ENCODE measurements around the gene FGF10.

FGF10 gene

GRCh38 chr5:44372028-44372427 is 17.2 kb downstream of the FGF10 start:
- ATAC-seq (no peak), DNase-seq (ENCODE audit: low spot score in 2 of 2) (no peak)
- no peak overlapping the region for H3K27ac Mint-ChIP-seq
- H3K4me3 Mint-ChIP-seq, result no peak overlapping the region
- no peaks in the 10 kb centered on the region for H3K4me1 Mint-ChIP-seq
- peaks cover 11% of the 10 kb centered on the region for H3K9me3 Mint-ChIP-seq
- H3K36me3 Mint-ChIP-seq, result no peaks in the 10 kb centered on the region

GRCh38 chr5:44367203-44367602 is 22.0 kb downstream of the FGF10 start:
- Mint-ChIP-seq H3K36me3 (no peaks in the 10 kb centered on the region), H3K27ac (no peak overlapping the region), H3K4me1 (no peaks in the 10 kb centered on the region), H3K4me3 (no peak overlapping the region), H3K9me3 (peaks cover 11% of the 10 kb centered on the region)
- no peak for DNase-seq (ENCODE audit: low spot score in 2 of 2)
- no peak for ATAC-seq

GRCh38 chr5:44365345-44365744 is 23.9 kb downstream of the FGF10 start:
- Mint-ChIP-seq H3K9me3 (peaks cover 11% of the 10 kb centered on the region), H3K4me3 (no peak overlapping the region), H3K27ac (no peak overlapping the region), H3K4me1 (no peaks in the 10 kb centered on the region), H3K36me3 (no peaks in the 10 kb centered on the region)
- ATAC-seq (no peak), DNase-seq (ENCODE audit: low spot score in 2 of 2) (no peak)

GRCh38 chr5:44364097-44364496 is 25.1 kb downstream of the FGF10 start:
- H3K4me1 Mint-ChIP-seq, result no peaks in the 10 kb centered on the region
- no peak for ATAC-seq
- H3K9me3 Mint-ChIP-seq, result peaks cover 11% of the 10 kb centered on the region
- no peak for DNase-seq (ENCODE audit: low spot score in 2 of 2)
- H3K27ac Mint-ChIP-seq, result no peak overlapping the region
- no peak overlapping the region for H3K4me3 Mint-ChIP-seq
- no peaks in the 10 kb centered on the region for H3K36me3 Mint-ChIP-seq

GRCh38 chr5:44361342-44362001 is 27.7 kb downstream of the FGF10 start:
- Mint-ChIP-seq H3K27ac (no peak overlapping the region), H3K4me1 (no peaks in the 10 kb centered on the region), H3K4me3 (no peak overlapping the region), H3K36me3 (no peaks in the 10 kb centered on the region), H3K9me3 (peaks cover 14% of the 10 kb centered on the region)
- DNase-seq (ENCODE audit: low spot score in 2 of 2), result no peak
- no peak for ATAC-seq

- no peak overlapping the region for H3K27ac Mint-ChIP-seq
- no peaks in the 10 kb centered on the region for H3K4me1 Mint-ChIP-seq
- H3K4me3 Mint-ChIP-seq, result no peak overlapping the region
These were observed 28.3 kb downstream of the FGF10 start for GRCh38 chr5:44360919-44361318.

GRCh38 chr5:44358421-44358820 is 30.8 kb downstream of the FGF10 start:
- Mint-ChIP-seq H3K9me3 (peaks cover 14% of the 10 kb centered on the region), H3K27ac (no peak overlapping the region), H3K4me1 (no peaks in the 10 kb centered on the region), H3K4me3 (no peak overlapping the region), H3K36me3 (no peaks in the 10 kb centered on the region)
- DNase-seq (ENCODE audit: low spot score in 2 of 2) (no peak), ATAC-seq (no peak)

More at GRCh38 chr5:44360919-44361318, 28.3 kb downstream of the FGF10 start:
- peaks cover 14% of the 10 kb centered on the region for H3K9me3 Mint-ChIP-seq
- DNase-seq (ENCODE audit: low spot score in 2 of 2) (no peak), ATAC-seq (no peak)
- H3K36me3 Mint-ChIP-seq, result no peaks in the 10 kb centered on the region

GRCh38 chr5:44356231-44356630 is 33.0 kb downstream of the FGF10 start:
- Mint-ChIP-seq H3K4me3 (no peak overlapping the region), H3K4me1 (no peaks in the 10 kb centered on the region), H3K36me3 (no peaks in the 10 kb centered on the region), H3K9me3 (peaks cover 6% of the 10 kb centered on the region), H3K27ac (no peak overlapping the region)
- ATAC-seq (no peak), DNase-seq (ENCODE audit: low spot score in 2 of 2) (no peak)

- H3K36me3 Mint-ChIP-seq, result no peaks in the 10 kb centered on the region
- no peak overlapping the region for H3K4me3 Mint-ChIP-seq
- DNase-seq (ENCODE audit: low spot score in 2 of 2), result no peak
- H3K4me1 Mint-ChIP-seq, result no peaks in the 10 kb centered on the region
- H3K9me3 Mint-ChIP-seq, result peaks cover 10% of the 10 kb centered on the region
- no peak for ATAC-seq
- H3K27ac Mint-ChIP-seq, result no peak overlapping the region
These were observed 43.3 kb downstream of the FGF10 start for GRCh38 chr5:44345871-44346270.

- Mint-ChIP-seq H3K27ac (no peak overlapping the region), H3K4me3 (no peak overlapping the region), H3K4me1 (no peaks in the 10 kb centered on the region), H3K36me3 (no peaks in the 10 kb centered on the region), H3K9me3 (peaks cover 6% of the 10 kb centered on the region)
- ATAC-seq (no peak), DNase-seq (ENCODE audit: low spot score in 2 of 2) (no peak)
These were observed 52.5 kb downstream of the FGF10 start for GRCh38 chr5:44336708-44337107.

GRCh38 chr5:44334622-44335021 is 54.6 kb downstream of the FGF10 start:
- H3K36me3 Mint-ChIP-seq, result no peaks in the 10 kb centered on the region
- no peak overlapping the region for H3K4me3 Mint-ChIP-seq
- no peak for DNase-seq (ENCODE audit: low spot score in 2 of 2)
- ATAC-seq, result no peak
- no peak overlapping the region for H3K27ac Mint-ChIP-seq
- no peaks in the 10 kb centered on the region for H3K4me1 Mint-ChIP-seq
- peaks cover 6% of the 10 kb centered on the region for H3K9me3 Mint-ChIP-seq

GRCh38 chr5:44332285-44332971 is 56.8 kb downstream of the FGF10 start:
- H3K27ac Mint-ChIP-seq, result no peak overlapping the region
- no peak overlapping the region for H3K4me3 Mint-ChIP-seq
- DNase-seq (ENCODE audit: low spot score in 2 of 2) (no peak), ATAC-seq (no peak)
- no peaks in the 10 kb centered on the region for H3K36me3 Mint-ChIP-seq
- no peaks in the 10 kb centered on the region for H3K4me1 Mint-ChIP-seq
- H3K9me3 Mint-ChIP-seq, result peaks cover 6% of the 10 kb centered on the region

GRCh38 chr5:44331471-44332050 is 57.7 kb downstream of the FGF10 start:
- no peaks in the 10 kb centered on the region for H3K4me1 Mint-ChIP-seq
- no peak overlapping the region for H3K27ac Mint-ChIP-seq
- peaks cover 6% of the 10 kb centered on the region for H3K9me3 Mint-ChIP-seq
- H3K36me3 Mint-ChIP-seq, result no peaks in the 10 kb centered on the region
- H3K4me3 Mint-ChIP-seq, result no peak overlapping the region
- ATAC-seq (no peak), DNase-seq (ENCODE audit: low spot score in 2 of 2) (no peak)

- Mint-ChIP-seq H3K4me1 (no peaks in the 10 kb centered on the region), H3K36me3 (no peaks in the 10 kb centered on the region), H3K9me3 (peaks cover 6% of the 10 kb centered on the region), H3K27ac (no peak overlapping the region), H3K4me3 (no peak overlapping the region)
- DNase-seq (ENCODE audit: low spot score in 2 of 2), result no peak
- ATAC-seq, result no peak
These were observed 59.5 kb downstream of the FGF10 start for GRCh38 chr5:44329716-44330115.

- no peaks in the 10 kb centered on the region for H3K4me1 Mint-ChIP-seq
These were observed 68.0 kb downstream of the FGF10 start for GRCh38 chr5:44321144-44321725.

GRCh38 chr5:44320188-44320587 is 69.0 kb downstream of the FGF10 start:
- no peak overlapping the region for H3K27ac Mint-ChIP-seq
- no peaks in the 10 kb centered on the region for H3K4me1 Mint-ChIP-seq
- H3K4me3 Mint-ChIP-seq, result no peak overlapping the region
- DNase-seq (ENCODE audit: low spot score in 2 of 2) (no peak), ATAC-seq (no peak)
- no peaks in the 10 kb centered on the region for H3K9me3 Mint-ChIP-seq
- no peaks in the 10 kb centered on the region for H3K36me3 Mint-ChIP-seq

More at GRCh38 chr5:44321144-44321725, 68.0 kb downstream of the FGF10 start:
- ATAC-seq (no peak), DNase-seq (ENCODE audit: low spot score in 2 of 2) (no peak)
- no peaks in the 10 kb centered on the region for H3K36me3 Mint-ChIP-seq
- no peaks in the 10 kb centered on the region for H3K9me3 Mint-ChIP-seq
- H3K27ac Mint-ChIP-seq, result no peak overlapping the region
- no peak overlapping the region for H3K4me3 Mint-ChIP-seq
